ENCODE results near the gene CYSTM1. TPM values are rescaled to one million over a fixed set of nuclear protein-coding genes. Genes with fewer than 3 reads are reported as not detected.

Gene CYSTM1
- polyA plus RNA-seq, 6 donors from 2014 or later = 5.4 to 20.6 (median 12.6) TPM

DNA sequence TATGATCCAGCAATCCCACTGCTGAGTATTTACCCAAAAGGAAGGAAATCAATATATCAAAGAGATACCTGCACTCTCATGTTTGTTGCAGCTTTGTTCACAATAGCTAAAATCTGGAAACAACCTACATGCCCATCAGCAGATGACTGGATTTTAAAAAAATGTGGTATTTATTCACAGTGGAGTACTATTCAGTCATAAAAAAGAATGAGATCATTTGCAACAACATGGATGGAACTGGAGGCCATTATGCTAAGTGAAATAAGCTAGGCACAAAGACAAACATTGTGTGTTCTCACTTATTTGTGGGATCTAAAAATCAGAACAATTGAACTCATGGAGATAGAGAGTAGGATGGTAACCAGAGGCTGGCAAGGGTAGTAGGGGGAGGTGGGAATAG lies 33.1 kb downstream of the CYSTM1 start:
- no peak overlapping the region for H3K27ac Mint-ChIP-seq
- ATAC-seq (ENCODE audit: low read depth in 2 of 2) (no peak), DNase-seq (no peak)
- peaks cover 0 to 2% (median 0%) of the 10 kb centered on the region in 7 donors for H3K9me3 Mint-ChIP-seq
- H3K4me3 Mint-ChIP-seq = no peak overlapping the region
- H3K4me1 Mint-ChIP-seq = no peaks in the 10 kb centered on the region
- peaks cover 5 to 7% (median 5%) of the 10 kb centered on the region in 3 donors for H3K27me3 Mint-ChIP-seq
- H3K36me3 Mint-ChIP-seq = peaks cover 0 to 5% of the 10 kb centered on the region in 2 donors

- Mint-ChIP-seq H3K27me3 (no peaks in the 10 kb centered on the region), H3K4me3 (no peak overlapping the region), H3K36me3 (no peaks in the 10 kb centered on the region), H3K9me3 (no peaks in the 10 kb centered on the region), H3K4me1 (no peaks in the 10 kb centered on the region), H3K27ac (no peak overlapping the region)
- DNase-seq (no peak), ATAC-seq (ENCODE audit: low read depth in 2 of 2) (no peak)
Measured at GRCh38 chr5:140213370-140213983, 38.5 kb downstream of the CYSTM1 start.

DNA sequence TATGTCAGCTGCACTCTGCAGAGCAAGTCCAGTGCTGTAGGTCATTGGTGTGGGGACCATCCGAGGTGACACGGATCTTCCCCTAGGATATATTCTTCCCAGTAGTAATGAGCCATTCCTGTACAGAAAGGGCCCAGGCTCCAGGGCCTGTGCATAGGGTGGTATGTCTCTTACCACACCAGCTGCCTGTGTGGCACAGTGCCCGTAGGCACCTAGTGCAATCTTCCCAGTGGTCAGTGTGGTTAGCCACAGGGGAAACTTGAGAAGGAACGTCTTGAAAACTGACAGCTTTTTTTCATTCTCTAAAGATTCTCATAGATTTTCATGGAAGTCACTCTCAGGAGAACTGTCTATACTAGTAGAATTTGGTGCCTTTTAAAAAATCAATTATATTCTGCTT lies 39.8 kb downstream of the CYSTM1 start:
- ATAC-seq (ENCODE audit: low read depth in 2 of 2) (no peak), DNase-seq (no peak)
- Mint-ChIP-seq H3K36me3 (no peaks in the 10 kb centered on the region), H3K4me3 (no peak overlapping the region), H3K27me3 (no peaks in the 10 kb centered on the region), H3K4me1 (peaks cover 0 to under 1% (median 0%) of the 10 kb centered on the region in 3 donors), H3K27ac (no peak overlapping the region), H3K9me3 (no peaks in the 10 kb centered on the region)

DNA sequence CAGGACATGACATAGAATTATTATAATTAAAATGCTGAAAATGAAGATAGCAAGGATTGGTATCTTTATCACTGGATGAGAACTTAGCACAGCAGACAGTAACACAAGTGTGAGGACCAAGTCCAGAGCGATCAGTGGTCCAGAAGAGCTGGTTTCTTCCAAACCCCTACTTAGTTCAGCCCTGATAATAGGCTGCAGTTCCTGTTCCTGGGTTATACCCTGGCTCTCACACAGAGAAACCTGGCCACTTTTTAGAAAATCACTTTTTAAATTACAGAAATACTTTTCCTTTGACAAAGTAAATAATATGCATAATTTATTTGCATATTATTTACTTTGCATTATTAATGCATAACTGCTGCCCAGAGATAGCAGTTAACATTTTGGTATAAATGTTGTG lies 40.3 kb downstream of the CYSTM1 start:
- ATAC-seq (ENCODE audit: low read depth in 2 of 2) = no peak
- no peaks in the 10 kb centered on the region for H3K9me3 Mint-ChIP-seq
- H3K27ac Mint-ChIP-seq = no peak overlapping the region
- no peak for DNase-seq
- no peaks in the 10 kb centered on the region for H3K36me3 Mint-ChIP-seq
- peaks cover 0 to 4% (median 0%) of the 10 kb centered on the region in 3 donors for H3K4me1 Mint-ChIP-seq
- H3K4me3 Mint-ChIP-seq = no peak overlapping the region
- no peaks in the 10 kb centered on the region for H3K27me3 Mint-ChIP-seq

- no peaks in the 10 kb centered on the region for H3K36me3 Mint-ChIP-seq
- ATAC-seq (ENCODE audit: low read depth in 2 of 2) (no peak), DNase-seq (no peak)
- H3K4me3 Mint-ChIP-seq = no peak overlapping the region
- no peaks in the 10 kb centered on the region for H3K9me3 Mint-ChIP-seq
- H3K4me1 Mint-ChIP-seq = peaks cover 0 to 4% (median 0%) of the 10 kb centered on the region in 3 donors
- H3K27ac Mint-ChIP-seq = peak overlapping the region in 1 of 6 donors; percentile 9
- no peaks in the 10 kb centered on the region for H3K27me3 Mint-ChIP-seq
Measured at GRCh38 chr5:140216478-140217074, 41.6 kb downstream of the CYSTM1 start.

GRCh38 chr5:140217299-140218026 lies 42.5 kb downstream of the CYSTM1 start:
- DNase-seq = no peak
- Mint-ChIP-seq H3K27ac (no peak overlapping the region), H3K4me3 (no peak overlapping the region), H3K36me3 (no peaks in the 10 kb centered on the region), H3K9me3 (no peaks in the 10 kb centered on the region), H3K27me3 (no peaks in the 10 kb centered on the region), H3K4me1 (peaks cover 0 to 4% (median 0%) of the 10 kb centered on the region in 3 donors)
- ATAC-seq (ENCODE audit: low read depth in 2 of 2) = no peak

DNA sequence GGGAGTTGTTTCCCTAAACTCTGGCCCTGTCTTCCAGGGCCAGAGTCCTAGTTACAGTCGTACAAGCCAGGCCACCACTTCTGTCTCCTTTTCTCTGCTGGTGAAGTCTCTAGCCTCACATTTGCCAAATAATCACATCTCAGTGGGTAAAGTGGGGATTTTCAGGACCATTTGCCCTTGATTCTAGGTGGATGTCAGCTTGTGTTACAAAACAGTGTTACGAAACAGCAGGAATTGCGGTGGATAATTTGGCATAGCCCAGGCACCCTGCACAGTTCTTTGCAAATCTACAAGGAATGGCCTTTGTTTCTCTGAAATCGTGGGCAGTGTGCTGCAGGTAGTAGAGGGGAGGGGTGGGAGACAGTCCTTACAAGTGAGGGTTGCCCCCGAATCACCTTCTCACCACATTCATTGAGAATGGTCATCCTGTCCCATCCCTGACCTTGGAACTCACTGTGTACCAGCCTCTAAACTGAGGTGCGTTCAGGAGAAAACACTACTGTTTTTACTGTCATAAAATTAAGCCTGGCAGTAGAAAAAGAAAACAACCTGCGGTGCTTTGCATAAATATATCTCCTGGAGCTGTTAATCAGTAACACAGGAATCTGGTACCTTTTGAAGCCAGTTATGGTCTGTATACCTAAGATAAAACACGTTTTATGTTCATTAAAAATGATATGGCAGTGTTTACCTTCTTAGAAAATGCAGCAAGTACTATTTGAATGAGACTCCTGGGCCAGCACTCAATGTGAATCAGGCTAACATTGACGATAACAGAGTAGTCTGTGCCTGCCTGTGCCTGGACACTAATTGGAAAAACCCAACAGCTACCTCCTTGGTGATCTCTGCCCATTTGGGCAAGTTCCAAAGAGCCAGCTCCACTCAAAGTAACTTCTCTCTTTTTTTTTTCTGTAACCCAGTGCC lies 44.3 kb downstream of the CYSTM1 start:
- H3K4me3 Mint-ChIP-seq = no peak overlapping the region
- H3K36me3 Mint-ChIP-seq = no peaks in the 10 kb centered on the region
- peak overlapping the region in 2 of 6 donors; percentile 3 to 7 for H3K27ac Mint-ChIP-seq
- ATAC-seq (ENCODE audit: low read depth in 2 of 2) (no peak), DNase-seq (no peak)
- no peaks in the 10 kb centered on the region for H3K9me3 Mint-ChIP-seq
- H3K27me3 Mint-ChIP-seq = no peaks in the 10 kb centered on the region
- peaks cover 0 to 4% (median 0%) of the 10 kb centered on the region in 3 donors for H3K4me1 Mint-ChIP-seq

DNA sequence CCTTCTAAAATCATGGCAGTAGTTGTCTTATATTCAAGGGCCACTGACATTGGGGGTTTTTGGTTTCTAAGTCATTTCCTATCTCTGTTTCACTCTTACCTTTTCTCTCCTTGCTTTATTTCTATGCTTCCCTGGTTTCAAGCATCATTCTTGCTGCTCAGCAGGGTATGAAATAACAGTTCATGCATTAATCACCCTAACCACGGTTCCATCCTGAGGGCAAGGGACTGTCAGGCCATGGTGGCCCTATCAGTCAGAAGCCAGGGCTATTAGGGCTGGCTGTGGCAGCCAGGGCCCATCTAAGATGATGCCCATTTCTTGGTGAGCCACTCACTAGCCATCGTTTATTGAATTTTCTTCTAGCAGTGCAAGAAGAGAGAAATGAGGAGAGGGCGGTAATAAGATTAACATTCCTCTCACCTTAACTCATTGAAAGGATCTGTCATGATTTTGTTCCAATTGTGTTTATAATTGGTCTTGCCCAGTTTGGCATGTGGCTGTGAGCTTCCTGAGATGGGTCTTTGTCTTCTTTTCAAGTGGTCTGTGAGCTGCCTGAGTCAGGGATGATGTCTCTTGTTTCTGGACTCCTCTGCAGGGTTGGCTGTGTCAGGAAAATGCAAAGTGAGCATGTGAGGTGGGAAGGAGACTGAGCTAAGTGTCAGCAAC lies 45.2 kb downstream of the CYSTM1 start:
- no peak for DNase-seq
- Mint-ChIP-seq H3K9me3 (no peaks in the 10 kb centered on the region), H3K27ac (peak overlapping the region in 2 of 6 donors; percentile 3 to 37), H3K4me3 (no peak overlapping the region), H3K4me1 (peaks cover 0 to 4% (median 0%) of the 10 kb centered on the region in 3 donors), H3K36me3 (no peaks in the 10 kb centered on the region), H3K27me3 (no peaks in the 10 kb centered on the region)
- ATAC-seq (ENCODE audit: low read depth in 2 of 2) = no peak

DNA sequence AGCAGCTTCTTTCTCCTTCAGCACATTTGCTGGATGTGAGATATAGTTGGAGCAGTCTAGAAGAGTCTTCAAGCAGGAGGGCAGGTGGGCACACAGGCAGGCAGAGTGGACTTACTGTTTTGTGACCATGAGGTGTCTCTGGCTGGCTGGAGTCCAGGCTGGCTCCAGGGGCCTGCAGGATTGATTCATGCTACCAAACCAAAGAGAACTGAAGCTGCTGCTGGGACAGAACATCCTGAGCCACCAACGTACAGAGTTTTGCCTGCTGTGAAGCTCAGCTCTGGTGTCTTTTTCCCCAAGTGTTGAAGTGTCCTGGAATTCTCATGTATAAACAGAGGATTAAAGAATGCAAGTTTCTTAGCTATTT lies 45.7 kb downstream of the CYSTM1 start:
- no peaks in the 10 kb centered on the region for H3K36me3 Mint-ChIP-seq
- DNase-seq (no peak), ATAC-seq (ENCODE audit: low read depth in 2 of 2) (no peak)
- H3K27ac Mint-ChIP-seq = peak overlapping the region in 1 of 6 donors; percentile 37
- H3K9me3 Mint-ChIP-seq = no peaks in the 10 kb centered on the region
- H3K4me1 Mint-ChIP-seq = peaks cover 0 to 4% (median 0%) of the 10 kb centered on the region in 3 donors
- peaks cover 0 to 3% (median 1%) of the 10 kb centered on the region in 3 donors for H3K27me3 Mint-ChIP-seq
- H3K4me3 Mint-ChIP-seq = no peak overlapping the region

DNA sequence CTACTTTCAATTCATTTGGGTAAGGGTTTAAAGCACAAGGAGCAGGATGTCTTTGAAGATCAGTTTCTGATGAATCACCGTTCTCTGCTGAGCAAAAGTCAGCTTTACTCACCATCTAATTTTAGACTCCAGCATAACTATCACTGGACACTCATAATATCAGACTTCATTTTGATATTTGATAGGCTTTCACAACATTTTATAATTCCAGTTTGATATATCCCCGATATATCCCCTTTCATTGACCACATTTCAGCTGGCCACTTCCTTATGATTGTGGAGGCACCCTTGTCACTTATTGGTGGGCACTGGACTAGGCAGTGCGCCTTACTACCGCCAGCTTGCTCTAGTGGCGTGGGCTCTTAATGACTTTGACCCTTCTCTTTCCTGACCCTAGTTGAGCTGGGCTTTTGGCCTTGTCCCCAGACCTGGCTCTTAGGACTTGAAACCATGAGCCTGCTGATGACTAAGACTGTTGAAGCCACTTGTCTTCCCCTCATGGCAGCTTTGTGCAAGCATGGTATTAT lies 46.8 kb downstream of the CYSTM1 start:
- H3K9me3 Mint-ChIP-seq = no peaks in the 10 kb centered on the region
- H3K27ac Mint-ChIP-seq = no peak overlapping the region
- ATAC-seq (ENCODE audit: low read depth in 2 of 2) = no peak
- DNase-seq = no peak
- peaks cover 0 to 4% (median 0%) of the 10 kb centered on the region in 3 donors for H3K4me1 Mint-ChIP-seq
- H3K27me3 Mint-ChIP-seq = peaks cover 0 to 11% (median 5%) of the 10 kb centered on the region in 3 donors
- no peak overlapping the region for H3K4me3 Mint-ChIP-seq
- no peaks in the 10 kb centered on the region for H3K36me3 Mint-ChIP-seq

- no peaks in the 10 kb centered on the region for H3K36me3 Mint-ChIP-seq
- H3K27me3 Mint-ChIP-seq = peaks cover 0 to 15% (median 5%) of the 10 kb centered on the region in 3 donors
- no peaks in the 10 kb centered on the region for H3K9me3 Mint-ChIP-seq
- ATAC-seq (ENCODE audit: low read depth in 2 of 2) (no peak), DNase-seq (no peak)
- no peak overlapping the region for H3K27ac Mint-ChIP-seq
- peaks cover 0 to 4% (median 0%) of the 10 kb centered on the region in 3 donors for H3K4me1 Mint-ChIP-seq
- no peak overlapping the region for H3K4me3 Mint-ChIP-seq
Measured at GRCh38 chr5:140222416-140222815, 47.4 kb downstream of the CYSTM1 start.

GRCh38 chr5:140223567-140223966 lies 48.6 kb downstream of the CYSTM1 start:
- no peak for DNase-seq
- Mint-ChIP-seq H3K4me1 (peaks cover 0 to 4% (median 0%) of the 10 kb centered on the region in 3 donors), H3K9me3 (no peaks in the 10 kb centered on the region), H3K36me3 (no peaks in the 10 kb centered on the region), H3K4me3 (no peak overlapping the region), H3K27me3 (peaks cover 0 to 15% (median 5%) of the 10 kb centered on the region in 3 donors), H3K27ac (no peak overlapping the region)
- no peak for ATAC-seq (ENCODE audit: low read depth in 2 of 2)
